Measurements from ENCODE around the gene EHMT1. TPM values are rescaled to one million over a fixed set of nuclear protein-coding genes. Genes with fewer than 3 reads are reported as not detected.

The EHMT1 gene
- total RNA-seq, 4 donors from 2014 or later, result 77.2 to 300 (median 161) TPM

GRCh38 chr9:137748311-137748710, 129.5 kb downstream of the EHMT1 start:
- no peak for TF ChIP-seq POLR2A (IDR thresholded peaks at IDR 0.05)
- TF ChIP-seq, protein P1, sequence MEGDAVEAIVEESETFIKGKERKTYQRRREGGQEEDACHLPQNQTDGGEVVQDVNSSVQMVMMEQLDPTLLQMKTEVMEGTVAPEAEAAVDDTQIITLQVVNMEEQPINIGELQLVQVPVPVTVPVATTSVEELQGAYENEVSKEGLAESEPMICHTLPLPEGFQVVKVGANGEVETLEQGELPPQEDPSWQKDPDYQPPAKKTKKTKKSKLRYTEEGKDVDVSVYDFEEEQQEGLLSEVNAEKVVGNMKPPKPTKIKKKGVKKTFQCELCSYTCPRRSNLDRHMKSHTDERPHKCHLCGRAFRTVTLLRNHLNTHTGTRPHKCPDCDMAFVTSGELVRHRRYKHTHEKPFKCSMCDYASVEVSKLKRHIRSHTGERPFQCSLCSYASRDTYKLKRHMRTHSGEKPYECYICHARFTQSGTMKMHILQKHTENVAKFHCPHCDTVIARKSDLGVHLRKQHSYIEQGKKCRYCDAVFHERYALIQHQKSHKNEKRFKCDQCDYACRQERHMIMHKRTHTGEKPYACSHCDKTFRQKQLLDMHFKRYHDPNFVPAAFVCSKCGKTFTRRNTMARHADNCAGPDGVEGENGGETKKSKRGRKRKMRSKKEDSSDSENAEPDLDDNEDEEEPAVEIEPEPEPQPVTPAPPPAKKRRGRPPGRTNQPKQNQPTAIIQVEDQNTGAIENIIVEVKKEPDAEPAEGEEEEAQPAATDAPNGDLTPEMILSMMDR (IDR thresholded peaks at IDR 0.05), result no peak
- Histone ChIP-seq H3K4me3 (no peak overlapping the region), H3K4me1 (no peaks in the 10 kb centered on the region), H3K27me3 (no peaks in the 10 kb centered on the region), H3K27ac (no peak overlapping the region), H3K36me3 (peaks cover 0 to 76% (median 0%) of the 10 kb centered on the region in 3 donors), H3K9me3 (no peaks in the 10 kb centered on the region)
- DNase-seq, result peak in 1 of 3 donors; percentile 36

- Histone ChIP-seq H3K4me1 (no peaks in the 10 kb centered on the region), H3K27me3 (no peaks in the 10 kb centered on the region), H3K36me3 (peaks cover 0 to 76% (median 0%) of the 10 kb centered on the region in 3 donors), H3K4me3 (no peak overlapping the region), H3K27ac (no peak overlapping the region), H3K9me3 (no peaks in the 10 kb centered on the region)
- no peak for TF ChIP-seq POLR2A (IDR thresholded peaks at IDR 0.05)
- TF ChIP-seq, protein P1 (IDR thresholded peaks at IDR 0.05), result no peak
- peak in 1 of 3 donors; percentile 24 for DNase-seq
Measured at GRCh38 chr9:137748741-137749140, 129.9 kb downstream of the EHMT1 start.

- no peaks in the 10 kb centered on the region for H3K4me1 ChIP-seq
- H3K27me3 ChIP-seq, result no peaks in the 10 kb centered on the region
- TF ChIP-seq, protein P1 (IDR thresholded peaks at IDR 0.05), result no peak
- TF ChIP-seq POLR2A (IDR thresholded peaks at IDR 0.05), result no peak
- H3K4me3 ChIP-seq, result no peak overlapping the region
- no peaks in the 10 kb centered on the region for H3K9me3 ChIP-seq
- H3K36me3 ChIP-seq, result peaks cover 0 to 75% (median 0%) of the 10 kb centered on the region in 3 donors
- no peak for DNase-seq
- H3K27ac ChIP-seq, result no peak overlapping the region
Measured at GRCh38 chr9:137749511-137749910, 130.7 kb downstream of the EHMT1 start.

- TF ChIP-seq, protein P1 (IDR thresholded peaks at IDR 0.05), result no peak
- no peak for TF ChIP-seq POLR2A (IDR thresholded peaks at IDR 0.05)
- peaks cover 0 to 75% (median 0%) of the 10 kb centered on the region in 3 donors for H3K36me3 ChIP-seq
Measured at GRCh38 chr9:137750007-137750406, 131.2 kb downstream of the EHMT1 start.

DNA sequence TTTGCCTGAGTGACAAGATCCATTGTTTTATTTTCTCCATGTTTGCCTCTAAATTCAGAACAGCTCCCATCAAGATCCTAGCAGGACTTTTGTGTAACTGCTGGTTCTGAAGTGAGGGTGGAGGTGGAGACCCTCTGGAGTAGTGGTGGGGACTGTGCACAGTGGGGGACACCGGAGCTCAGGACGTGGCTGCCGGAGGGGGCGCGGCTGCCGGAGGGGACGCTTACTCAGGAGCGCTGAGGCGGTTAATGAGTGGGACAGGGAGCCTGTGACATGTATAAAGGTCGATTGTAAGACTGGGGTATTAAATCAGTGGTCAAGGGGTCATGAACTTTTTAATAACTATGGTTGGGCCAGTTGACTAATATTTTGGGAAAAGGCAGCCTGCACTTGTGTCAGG, 131.8 kb downstream of the EHMT1 start:
- no peaks in the 10 kb centered on the region for H3K4me1 ChIP-seq
- no peak overlapping the region for H3K4me3 ChIP-seq
- peaks cover 0 to 5% (median 2%) of the 10 kb centered on the region in 4 donors for H3K9me3 ChIP-seq
- peaks cover 0 to 76% (median 0%) of the 10 kb centered on the region in 3 donors for H3K36me3 ChIP-seq
- H3K27me3 ChIP-seq, result no peaks in the 10 kb centered on the region
- no peak overlapping the region for H3K27ac ChIP-seq
- DNase-seq, result no peak
- TF ChIP-seq, protein P1 (IDR thresholded peaks at IDR 0.05), result no peak
- TF ChIP-seq POLR2A (IDR thresholded peaks at IDR 0.05), result no peak

More at GRCh38 chr9:137750007-137750406, 131.2 kb downstream of the EHMT1 start:
- Histone ChIP-seq H3K27ac (no peak overlapping the region), H3K9me3 (peaks cover 0 to under 1% (median 0%) of the 10 kb centered on the region in 4 donors), H3K27me3 (no peaks in the 10 kb centered on the region), H3K4me1 (no peaks in the 10 kb centered on the region), H3K4me3 (no peak overlapping the region)
- DNase-seq, result no peak

DNA sequence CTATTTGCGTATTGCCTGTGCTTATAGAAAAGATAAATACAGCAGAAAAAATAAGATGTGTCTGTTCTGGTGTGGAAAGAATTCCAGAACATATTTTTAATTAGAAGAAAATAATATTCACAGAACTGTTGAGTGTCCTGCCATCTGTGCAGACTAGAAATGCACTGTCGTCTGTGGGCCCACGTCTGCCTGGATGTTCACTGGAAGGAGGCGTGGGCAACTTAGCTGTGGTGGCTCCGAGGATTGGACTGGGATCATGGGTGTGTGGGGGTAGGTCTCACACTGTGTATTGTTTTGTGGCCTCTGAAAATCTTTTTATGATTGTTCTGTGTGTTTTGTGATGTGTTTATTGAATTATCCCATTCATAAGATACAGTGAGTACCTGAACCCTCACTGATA, 132.8 kb downstream of the EHMT1 start:
- H3K27ac ChIP-seq, result no peak overlapping the region
- H3K36me3 ChIP-seq, result peaks cover 0 to 71% (median 0%) of the 10 kb centered on the region in 3 donors
- TF ChIP-seq POLR2A (IDR thresholded peaks at IDR 0.05), result no peak
- TF ChIP-seq, protein P1 (IDR thresholded peaks at IDR 0.05), result no peak
- no peak overlapping the region for H3K4me3 ChIP-seq
- no peaks in the 10 kb centered on the region for H3K27me3 ChIP-seq
- H3K9me3 ChIP-seq, result peaks cover 0 to 5% (median 2%) of the 10 kb centered on the region in 4 donors
- no peak for DNase-seq
- no peaks in the 10 kb centered on the region for H3K4me1 ChIP-seq

Data from Peyer's patch (tissue), 4 donors.